ACC112 (cell line): ENCODE results near the gene ATP8A1.

Experiments used
- H2AFZ ChIP-seq: fragments of 200-600 bp; sonication (generic); one replicate; pipeline ENCODE4 v1.6.0; 2017; ENCODE audit warnings: antibody characterized with exemption, low read length; ENCODE audit not compliant: unreplicated experiment
- H3K27ac ChIP-seq: fragments of 200-600 bp; sonication (generic); 2 replicates; pipeline ENCODE4 v1.5.1; 2014; ENCODE audit warnings: low read depth, mild to moderate bottlenecking, antibody characterized with exemption, low read length, moderate library complexity
- H3K27me3 ChIP-seq: fragments of 200-600 bp; sonication (generic); 2 replicates; pipeline ENCODE4 v1.6.1; 2014; ENCODE audit warnings: mild to moderate bottlenecking, antibody characterized with exemption, low read length, moderate library complexity, mixed read lengths; ENCODE audit not compliant: insufficient read depth
- H3K36me3 ChIP-seq: fragments of 200-600 bp; sonication (generic); 2 replicates; pipeline ENCODE4 v1.6.1; 2016; ENCODE audit warnings: mild to moderate bottlenecking, antibody characterized with exemption, low read length, moderate library complexity, mixed read lengths; ENCODE audit not compliant: insufficient read depth
- H3K4me1 ChIP-seq: fragments of 200-600 bp; sonication (generic); one replicate; pipeline ENCODE4 v1.6.1; 2016; ENCODE audit warnings: low read length, mixed read lengths; ENCODE audit not compliant: insufficient read depth, unreplicated experiment, control insufficient read depth
- H3K4me3 ChIP-seq: fragments of 200-600 bp; sonication (generic); 2 replicates; pipeline ENCODE4 v1.5.1; 2014; ENCODE audit warnings: mild to moderate bottlenecking, low read depth, low read length
- H3K79me2 ChIP-seq: fragments of 200-600 bp; sonication (generic); one replicate; pipeline ENCODE4 v1.6.0; 2016; ENCODE audit warnings: low read length; ENCODE audit not compliant: control insufficient read depth, unreplicated experiment, insufficient read depth

Gene ATP8A1

DNA sequence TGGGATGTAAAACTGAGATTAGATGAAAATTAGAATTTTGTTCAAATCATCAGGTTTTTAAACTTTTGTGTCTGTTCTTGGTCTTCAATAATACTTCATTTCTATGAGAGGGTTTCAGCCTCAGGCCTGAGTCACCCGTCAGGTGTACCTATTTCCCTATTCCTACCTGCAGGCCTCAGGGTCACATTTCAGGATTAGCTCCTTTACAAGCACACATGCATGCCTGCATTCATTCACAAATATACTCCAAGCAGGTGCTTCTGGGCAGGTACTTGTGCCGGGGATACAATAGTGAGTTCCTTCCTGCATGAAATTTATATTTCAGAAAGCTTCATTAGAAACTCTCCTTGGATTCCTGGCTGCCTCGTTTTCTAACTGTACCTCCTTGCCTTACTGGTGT lies 144.7 kb downstream of the ATP8A1 start:
- H3K27ac ChIP-seq: no peak overlapping the region
- H2AFZ ChIP-seq: no peak overlapping the region
- H3K27me3 ChIP-seq: no peaks in the 10 kb centered on the region
- no peak overlapping the region for H3K4me3 ChIP-seq
- no peaks in the 10 kb centered on the region for H3K79me2 ChIP-seq
- H3K36me3 ChIP-seq: no peaks in the 10 kb centered on the region
- H3K4me1 ChIP-seq: no peaks in the 10 kb centered on the region

DNA sequence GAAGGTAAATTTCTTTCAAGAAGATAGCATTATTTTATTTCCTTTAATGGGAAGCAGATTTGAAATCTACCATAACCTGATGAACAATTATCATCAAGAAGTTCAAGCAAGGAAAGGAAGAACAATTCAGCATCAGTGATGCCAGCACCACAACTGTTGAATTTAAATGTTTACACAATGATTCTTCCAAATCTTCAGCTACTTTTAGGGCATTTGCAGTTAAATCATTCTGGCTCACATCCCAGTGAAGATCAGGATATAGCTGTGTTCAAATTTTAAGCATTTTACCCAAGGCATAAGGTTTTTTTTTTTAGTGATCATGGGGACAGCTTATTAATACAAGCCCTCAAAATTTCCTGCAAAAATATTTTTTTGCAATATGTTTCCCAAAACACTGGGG lies 146.7 kb downstream of the ATP8A1 start:
- Histone ChIP-seq H3K79me2 (no peaks in the 10 kb centered on the region), H3K36me3 (no peaks in the 10 kb centered on the region)

GRCh38 chr4:42501624-42502401 lies 155.1 kb downstream of the ATP8A1 start:
- no peak overlapping the region for H3K27ac ChIP-seq
- no peaks in the 10 kb centered on the region; the same call in 1 of the 2 replicates for H3K27me3 ChIP-seq
- no peaks in the 10 kb centered on the region for H3K36me3 ChIP-seq
- H3K79me2 ChIP-seq: no peaks in the 10 kb centered on the region
- no peak overlapping the region for H3K4me3 ChIP-seq
- H3K4me1 ChIP-seq: no peaks in the 10 kb centered on the region
- H2AFZ ChIP-seq: no peak overlapping the region

More for the DNA sequence above, 146.7 kb downstream of the ATP8A1 start:
- Histone ChIP-seq H3K4me3 (no peak overlapping the region), H3K4me1 (no peaks in the 10 kb centered on the region), H3K27me3 (no peaks in the 10 kb centered on the region), H2AFZ (no peak overlapping the region), H3K27ac (no peak overlapping the region)

DNA sequence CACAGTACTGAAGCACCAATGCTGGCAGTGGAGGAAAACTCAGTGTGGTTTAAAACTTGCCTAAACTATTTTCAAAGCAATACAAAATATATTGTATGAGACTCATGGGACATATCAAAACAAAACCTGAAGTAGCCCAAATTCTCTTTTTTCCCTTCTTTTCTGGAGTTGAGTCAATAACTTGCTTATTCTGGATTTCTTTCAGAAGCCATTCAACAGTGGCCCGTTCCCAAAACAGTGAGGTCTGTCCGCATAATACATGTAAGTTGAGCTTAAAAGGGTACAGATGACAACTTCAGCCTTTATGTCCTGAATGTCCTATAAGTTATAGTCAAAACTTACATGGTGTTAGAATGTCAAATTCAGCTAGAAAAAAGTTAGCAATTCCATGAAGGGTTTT lies 158.9 kb downstream of the ATP8A1 start:
- no peaks in the 10 kb centered on the region; the same call in 1 of the 2 replicates for H3K27me3 ChIP-seq
- no peaks in the 10 kb centered on the region for H3K36me3 ChIP-seq
- no peak overlapping the region for H2AFZ ChIP-seq
- no peaks in the 10 kb centered on the region for H3K4me1 ChIP-seq
- no peaks in the 10 kb centered on the region for H3K79me2 ChIP-seq
- no peak overlapping the region for H3K4me3 ChIP-seq
- H3K27ac ChIP-seq: no peak overlapping the region

DNA sequence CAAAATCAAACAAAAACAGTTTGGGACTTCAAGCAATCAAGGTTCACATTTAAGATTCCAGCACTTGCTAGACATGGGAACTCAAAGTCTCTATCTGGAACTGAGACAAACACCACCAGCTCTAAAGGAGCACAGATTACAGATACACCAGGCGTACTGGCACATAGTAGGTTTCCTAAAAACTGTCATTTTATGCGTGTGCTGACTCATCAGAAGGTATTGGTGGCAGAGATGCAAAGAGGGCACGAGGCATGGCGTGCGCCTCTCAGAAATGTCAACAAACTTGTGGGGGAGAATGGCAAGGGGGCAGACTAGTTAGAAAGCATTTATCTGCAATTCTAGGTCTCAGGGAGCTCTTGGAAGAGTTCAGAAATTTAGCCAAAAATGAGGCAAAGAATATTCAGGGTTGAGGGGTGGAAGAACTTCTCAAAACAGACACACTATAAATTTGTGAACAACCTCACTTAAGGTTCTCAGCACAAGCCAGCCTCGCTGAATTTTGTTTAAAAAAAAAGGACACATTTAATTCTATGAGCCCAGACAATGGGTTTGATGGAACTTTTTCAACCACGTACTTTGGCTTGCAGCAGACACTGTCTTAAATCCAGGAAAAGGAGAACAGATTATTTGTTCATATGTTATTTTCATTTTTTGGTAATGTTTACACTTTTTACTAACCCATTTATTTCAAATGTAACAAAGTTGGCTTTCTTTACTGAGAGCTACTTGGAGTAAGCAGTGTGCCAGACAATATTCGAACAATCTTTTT lies 159.6 kb downstream of the ATP8A1 start:
- Histone ChIP-seq H2AFZ (no peak overlapping the region), H3K27ac (no peak overlapping the region), H3K27me3 (no peaks in the 10 kb centered on the region; the same call in 1 of the 2 replicates), H3K4me1 (no peaks in the 10 kb centered on the region), H3K36me3 (no peaks in the 10 kb centered on the region), H3K4me3 (no peak overlapping the region), H3K79me2 (no peaks in the 10 kb centered on the region)

- no peaks in the 10 kb centered on the region for H3K36me3 ChIP-seq
- H3K4me1 ChIP-seq: no peaks in the 10 kb centered on the region
- no peak overlapping the region for H2AFZ ChIP-seq
- H3K27ac ChIP-seq: no peak overlapping the region
- no peaks in the 10 kb centered on the region for H3K79me2 ChIP-seq
- H3K4me3 ChIP-seq: no peak overlapping the region
- peaks cover 6% of the 10 kb centered on the region for H3K27me3 ChIP-seq
Measured at GRCh38 chr4:42492962-42493361, 163.9 kb downstream of the ATP8A1 start.

DNA sequence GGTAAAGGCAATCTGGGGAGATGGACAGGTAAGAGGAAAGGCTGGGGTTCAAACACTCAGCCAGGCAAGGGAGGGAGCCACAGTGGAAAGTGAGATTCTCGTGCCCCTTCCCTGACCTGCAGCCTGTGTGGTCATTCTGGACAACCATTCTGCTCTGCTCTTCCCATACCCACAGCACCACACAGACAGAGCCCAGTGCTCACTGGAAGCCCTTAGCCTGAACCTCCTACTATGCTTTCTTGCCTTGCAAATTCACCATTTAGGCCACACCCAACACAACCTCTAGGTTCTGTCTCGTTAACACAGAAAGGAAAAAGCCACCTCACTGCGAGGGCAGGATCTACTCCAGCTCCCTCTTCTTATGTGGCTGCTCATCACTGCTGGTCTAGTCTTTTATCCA lies 166.9 kb downstream of the ATP8A1 start:
- peaks cover 6% of the 10 kb centered on the region for H3K27me3 ChIP-seq
- H3K36me3 ChIP-seq: no peaks in the 10 kb centered on the region
- H3K27ac ChIP-seq: no peak overlapping the region
- H3K4me1 ChIP-seq: no peaks in the 10 kb centered on the region
- no peaks in the 10 kb centered on the region for H3K79me2 ChIP-seq
- H3K4me3 ChIP-seq: no peak overlapping the region
- no peak overlapping the region for H2AFZ ChIP-seq

DNA sequence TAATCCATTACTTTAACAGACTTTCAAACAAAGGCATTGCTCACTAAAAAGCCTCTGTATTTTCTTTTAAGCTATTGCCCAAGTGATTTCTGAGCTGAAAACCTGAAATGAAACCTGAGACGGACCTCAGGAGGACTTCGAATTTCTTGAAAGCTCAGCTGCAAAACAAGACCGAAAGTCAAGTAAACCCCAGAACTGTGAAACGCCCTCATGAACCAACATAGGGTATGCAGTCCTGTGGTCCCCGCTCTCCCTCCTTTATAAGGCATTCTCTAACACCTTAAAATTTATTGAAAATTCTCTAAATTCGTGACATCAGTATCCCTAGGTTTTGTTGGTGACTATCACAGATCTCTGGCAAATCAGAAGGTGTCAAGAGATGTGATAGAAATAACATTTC lies 167.8 kb downstream of the ATP8A1 start:
- H3K4me1 ChIP-seq: no peaks in the 10 kb centered on the region
- H3K36me3 ChIP-seq: no peaks in the 10 kb centered on the region
- H3K27ac ChIP-seq: no peak overlapping the region
- no peaks in the 10 kb centered on the region for H3K79me2 ChIP-seq
- no peak overlapping the region for H2AFZ ChIP-seq
- no peak overlapping the region for H3K4me3 ChIP-seq
- peaks cover 6% of the 10 kb centered on the region for H3K27me3 ChIP-seq

GRCh38 chr4:42488554-42488953 lies 168.4 kb downstream of the ATP8A1 start:
- no peak overlapping the region for H3K27ac ChIP-seq
- H3K4me1 ChIP-seq: peaks cover 5% of the 10 kb centered on the region

DNA sequence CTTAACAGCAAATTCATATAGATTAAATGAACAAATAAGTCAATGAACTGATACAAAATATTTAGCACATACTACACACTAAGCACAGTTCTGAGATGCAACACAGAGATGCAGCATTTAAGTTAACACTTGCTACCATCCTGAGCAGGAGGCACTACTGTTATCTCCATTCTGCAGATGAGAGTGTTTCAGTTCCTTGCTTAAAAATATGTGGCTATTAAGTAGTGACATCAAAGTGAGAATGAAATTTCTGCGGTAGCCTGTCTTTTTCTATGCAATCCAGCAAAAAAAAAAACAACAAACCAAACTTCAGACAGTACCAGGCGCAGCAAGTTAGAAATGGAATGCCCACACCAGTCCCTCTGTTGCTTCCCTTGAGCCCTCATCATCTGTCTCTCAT lies 168.8 kb downstream of the ATP8A1 start:
- no peak overlapping the region for H2AFZ ChIP-seq
- peaks cover 9% of the 10 kb centered on the region for H3K4me1 ChIP-seq
- H3K79me2 ChIP-seq: no peaks in the 10 kb centered on the region
- no peak overlapping the region for H3K4me3 ChIP-seq
- peaks cover 6% of the 10 kb centered on the region for H3K27me3 ChIP-seq
- no peaks in the 10 kb centered on the region for H3K36me3 ChIP-seq
- H3K27ac ChIP-seq: no peak overlapping the region

More at GRCh38 chr4:42488554-42488953, 168.4 kb downstream of the ATP8A1 start:
- Histone ChIP-seq H3K4me3 (no peak overlapping the region), H3K27me3 (peaks cover 6% of the 10 kb centered on the region), H3K79me2 (no peaks in the 10 kb centered on the region), H3K36me3 (no peaks in the 10 kb centered on the region), H2AFZ (no peak overlapping the region)

GRCh38 chr4:42487230-42487629 lies 169.7 kb downstream of the ATP8A1 start:
- Histone ChIP-seq H3K36me3 (no peaks in the 10 kb centered on the region), H3K4me1 (peaks cover 10% of the 10 kb centered on the region), H3K27me3 (peaks cover 6% of the 10 kb centered on the region), H2AFZ (no peak overlapping the region), H3K4me3 (no peak overlapping the region), H3K27ac (no peak overlapping the region), H3K79me2 (no peaks in the 10 kb centered on the region)
